Esophagus muscularis mucosa (tissue), 4 donors: ENCODE data around the gene NTM. TPM values are rescaled to one million over a fixed set of nuclear protein-coding genes. Genes with fewer than 3 reads are reported as not detected.

Source experiments
- DNase-seq: peaks from one replicate; pipeline ENCODE4 v3.0.0-alpha.2; 2017; ENCODE audit errors: extremely low spot score
- H3K27ac ChIP-seq, 4 donors: fragments of 200-600 bp; sonication (generic); replicated peaks in 1 of 4; 1 replicate in 3 of 4; 2 replicates in 1 of 4; pipeline ENCODE4 v1.5.1; 2016 to 2019; ENCODE audit warnings: mild to moderate bottlenecking in 1 of 4
- H3K27me3 ChIP-seq, 4 donors: fragments of 200-600 bp; sonication (generic); one replicate each; pipeline versions ENCODE4 v1.5.1 to v1.6.0; 2016 to 2019
- H3K36me3 ChIP-seq, 4 donors: fragments of 200-600 bp; sonication (generic); one replicate each; pipeline ENCODE4 v1.5.1; 2016 to 2019
- H3K4me1 ChIP-seq, 4 donors: fragments of 200-600 bp; sonication (generic); one replicate each; pipeline ENCODE4 v1.5.1; 2016 to 2019
- H3K4me3 ChIP-seq, 4 donors: fragments of 200-600 bp; sonication (generic); 1 replicate in 2 of 4; 2 replicates in 2 of 4; pipeline ENCODE4 v1.5.1; 2016 to 2019; ENCODE audit warnings: mild to moderate bottlenecking in 4 of 4, moderate library complexity in 1 of 4
- H3K9me3 ChIP-seq, 4 donors: fragments of 200-600 bp; sonication (generic); 1 replicate in 3 of 4; 2 replicates in 1 of 4; pipeline ENCODE4 v1.5.1; 2016 to 2019
- CTCF ChIP-seq, 3 experiments: fragments of 200-600 bp in 2 of 3; fragments of 450-650 bp in 1 of 3; sonication (generic) in 2 of 3; IDR thresholded peaks; one replicate each; pipeline ENCODE4 v1.5.1; 2017 to 2019; ENCODE audit warnings: antibody characterized with exemption in 3 of 3, mild to moderate bottlenecking in 2 of 3, moderate library complexity in 1 of 3
- EP300 ChIP-seq: sonication (generic); formaldehyde crosslinking; IDR thresholded peaks from one replicate; pipeline ENCODE4 v1.6.1; 2017; ENCODE audit warnings: antibody characterized with exemption
- POLR2A ChIP-seq: fragments of 450-650 bp; IDR thresholded peaks from one replicate; pipeline ENCODE4 v1.6.1; 2017; ENCODE audit warnings: antibody characterized with exemption, moderate library complexity, mild to moderate bottlenecking, low read depth
- POLR2AphosphoS5 ChIP-seq, 2 donors: sonication (generic); formaldehyde crosslinking; IDR thresholded peaks; one replicate each; pipeline ENCODE4 v1.6.1; 2017; ENCODE audit warnings: antibody characterized with exemption in 2 of 2
- WGBS: methylation state at CpG from one replicate; pipeline ENCODE4 v1.1.5; 2018; 5-methylcytosine and 5-hydroxymethylcytosine counted together
- intact Hi-C: fragments of 100-400 bp; cut with DNase I; formaldehyde crosslinking; loops from one replicate; pipeline ENCODE4 v1.15.1; 2023
- total RNA-seq, 4 donors: library from RNA; depleted of rRNA; stranded (reverse); fragments of >200 nt; gene quantifications; one replicate each; pipeline versions ENCODE4 v1.1.0 to v1.2.1, GENCODE V29; 2016

The NTM gene
- total RNA-seq, 4 donors from 2014 or later: 5.6 to 25.3 (median 8.3) TPM

GRCh38 chr11:131534611-131535010, 164.2 kb downstream of the NTM start:
- Histone ChIP-seq H3K9me3 (no peaks in the 10 kb centered on the region), H3K4me3 (no peak overlapping the region), H3K27me3 (peaks cover 0 to 18% (median 0%) of the 10 kb centered on the region in 4 donors), H3K27ac (no peak overlapping the region), H3K36me3 (no peaks in the 10 kb centered on the region), H3K4me1 (no peaks in the 10 kb centered on the region)
- intact Hi-C loops: no loop called here
- 78% methylated on average over 4 of the region's 5 CpGs for WGBS
- DNase-seq: no peak
- TF ChIP-seq CTCF (IDR thresholded peaks at IDR 0.05) (no peak), EP300 (no peak), POLR2AphosphoS5 (IDR thresholded peaks at IDR 0.05) (no peak), POLR2A (no peak)

GRCh38 chr11:131536159-131536558, 165.7 kb downstream of the NTM start:
- 91% methylated on average over 2 of the region's 2 CpGs for WGBS
- no peaks in the 10 kb centered on the region for H3K4me1 ChIP-seq
- no peaks in the 10 kb centered on the region for H3K36me3 ChIP-seq
- DNase-seq: no peak
- no peak overlapping the region for H3K4me3 ChIP-seq
- intact Hi-C loops: no loop called here
- H3K27ac ChIP-seq: no peak overlapping the region
- H3K27me3 ChIP-seq: peaks cover 0 to 20% (median 0%) of the 10 kb centered on the region in 4 donors
- peaks cover 0 to 4% (median 1%) of the 10 kb centered on the region in 4 donors for H3K9me3 ChIP-seq
- TF ChIP-seq POLR2AphosphoS5 (IDR thresholded peaks at IDR 0.05): no peak
- no peak for TF ChIP-seq EP300
- no peak for TF ChIP-seq POLR2A
- TF ChIP-seq CTCF (IDR thresholded peaks at IDR 0.05): no peak

DNA sequence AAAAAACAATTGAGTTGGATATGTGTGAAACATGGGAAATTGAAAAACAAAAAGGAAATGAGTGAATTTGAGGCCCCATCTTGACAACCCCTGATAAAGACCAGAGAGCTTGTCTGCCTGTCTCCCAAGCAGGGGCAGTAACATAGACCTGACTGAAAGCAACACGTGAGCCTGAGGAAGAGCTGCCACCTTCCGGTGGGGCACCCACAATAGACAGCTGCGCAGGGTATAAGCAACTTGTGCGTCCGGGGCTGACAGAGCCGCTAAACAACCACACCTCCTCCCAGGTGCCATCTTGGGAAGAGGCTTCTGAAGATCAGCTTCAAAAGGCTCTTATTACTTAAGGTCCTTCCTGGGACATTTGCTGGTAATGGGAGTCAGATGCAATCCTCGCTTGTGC, 166.8 kb downstream of the NTM start:
- H3K4me1 ChIP-seq: no peaks in the 10 kb centered on the region
- no peaks in the 10 kb centered on the region for H3K36me3 ChIP-seq
- TF ChIP-seq EP300: no peak
- TF ChIP-seq CTCF (IDR thresholded peaks at IDR 0.05): no peak
- no peak for TF ChIP-seq POLR2AphosphoS5 (IDR thresholded peaks at IDR 0.05)
- TF ChIP-seq POLR2A: no peak
- no peak for DNase-seq
- intact Hi-C loops: no loop called here
- H3K27ac ChIP-seq: no peak overlapping the region
- peaks cover 0 to 9% (median 3%) of the 10 kb centered on the region in 4 donors for H3K9me3 ChIP-seq
- no peak overlapping the region for H3K4me3 ChIP-seq
- WGBS: 85% methylated on average over 7 of the region's 7 CpGs
- H3K27me3 ChIP-seq: peaks cover 0 to 20% (median 0%) of the 10 kb centered on the region in 4 donors

DNA sequence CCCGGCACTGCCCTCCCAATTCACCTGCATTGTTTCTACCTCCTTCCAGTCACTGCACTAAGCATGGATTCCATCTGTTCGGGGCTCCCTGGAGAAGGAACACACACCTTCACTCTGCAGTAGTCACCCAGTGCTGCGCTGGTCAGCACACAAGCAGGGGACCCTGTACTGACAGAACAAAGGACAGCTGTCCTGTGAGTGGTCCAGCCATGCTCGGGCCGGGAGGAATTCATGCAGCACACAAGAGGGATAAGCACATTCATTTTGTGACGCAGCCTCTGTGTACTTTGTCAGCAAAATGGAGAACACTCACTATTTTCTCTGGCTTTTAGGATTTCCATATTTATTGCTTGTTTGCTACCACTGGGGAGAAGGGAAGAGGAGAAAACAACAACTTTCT, 167.3 kb downstream of the NTM start:
- 27% methylated on average over 6 of the region's 6 CpGs for WGBS
- H3K27me3 ChIP-seq: peaks cover 0 to 23% (median 0%) of the 10 kb centered on the region in 4 donors
- DNase-seq: no peak
- intact Hi-C loops: no loop called here
- H3K4me1 ChIP-seq: no peaks in the 10 kb centered on the region
- no peak for TF ChIP-seq POLR2AphosphoS5 (IDR thresholded peaks at IDR 0.05)
- TF ChIP-seq CTCF (IDR thresholded peaks at IDR 0.05): no peak
- TF ChIP-seq POLR2A: no peak
- no peak for TF ChIP-seq EP300
- no peak overlapping the region for H3K27ac ChIP-seq
- peaks cover 0 to 9% (median 3%) of the 10 kb centered on the region in 4 donors for H3K9me3 ChIP-seq
- no peak overlapping the region for H3K4me3 ChIP-seq
- no peaks in the 10 kb centered on the region for H3K36me3 ChIP-seq

- Histone ChIP-seq H3K27me3 (peaks cover 0 to 25% (median 0%) of the 10 kb centered on the region in 4 donors), H3K4me1 (no peaks in the 10 kb centered on the region), H3K27ac (no peak overlapping the region), H3K36me3 (no peaks in the 10 kb centered on the region), H3K4me3 (no peak overlapping the region), H3K9me3 (peaks cover 0 to 9% (median 3%) of the 10 kb centered on the region in 4 donors)
- 57% methylated on average over 6 of the region's 6 CpGs for WGBS
- DNase-seq: no peak
- TF ChIP-seq CTCF (IDR thresholded peaks at IDR 0.05): no peak
- no peak for TF ChIP-seq EP300
- TF ChIP-seq POLR2A: no peak
- TF ChIP-seq POLR2AphosphoS5 (IDR thresholded peaks at IDR 0.05): no peak
- intact Hi-C loops: no loop called here
Observed at GRCh38 chr11:131538322-131538721, 167.9 kb downstream of the NTM start.
